K562 (cell line): ENCODE measurements around the gene CAPN12. TPM values are rescaled to one million over a fixed set of nuclear protein-coding genes. Genes with fewer than 3 reads are reported as not detected.

Source experiments
- MAX ChIP-seq: sonication (generic); formaldehyde crosslinking; IDR thresholded peaks from 2 replicates; pipeline ENCODE4 v1.9.0; 2022; ENCODE audit warnings: mild to moderate bottlenecking, missing genetic modification reagents
- PHB ChIP-seq: fragments of 250-450 bp; sonication (Bioruptor Pico); IDR thresholded peaks from 2 replicates; pipeline ENCODE4 v1.5.0; 2021
- RBFOX2 ChIP-seq: fragments of 200-400 bp; formaldehyde crosslinking; IDR thresholded peaks from 2 replicates; pipeline ENCODE4 v1.6.1; 2017; ENCODE audit warnings: low read depth, mild to moderate bottlenecking, low read length, moderate library complexity
- RBM22 ChIP-seq: fragments of 200-400 bp; formaldehyde crosslinking; IDR thresholded peaks from 2 replicates; pipeline ENCODE4 v1.6.1; 2018; ENCODE audit warnings: low read length, low read depth; ENCODE audit not compliant: poor library complexity, severe bottlenecking
- RBM25 ChIP-seq: fragments of 200-400 bp; formaldehyde crosslinking; IDR thresholded peaks from 2 replicates; pipeline ENCODE4 v1.6.1; 2018; ENCODE audit warnings: low read length, low read depth, moderate library complexity; ENCODE audit not compliant: severe bottlenecking
- SIRT6 ChIP-seq: IDR thresholded peaks from one replicate; pipeline ENCODE4 v1.6.1; 2012; ENCODE audit warnings: low read depth, mild to moderate bottlenecking, control low read depth, inconsistent platforms, low read length, moderate library complexity
- SMARCA5 ChIP-seq: fragments of 450-650 bp; IDR thresholded peaks from 2 replicates; pipeline ENCODE4 v1.6.1; 2016
- ZBTB33 ChIP-seq: sonication (generic); formaldehyde crosslinking; IDR thresholded peaks from 2 replicates; pipeline ENCODE4 v1.8.1; 2023; ENCODE audit warnings: mild to moderate bottlenecking, missing genetic modification reagents
- polyA plus RNA-seq, 8 experiments: library from polyadenylated mRNA; depleted of rRNA in 4 of 8; stranded (reverse) in 5 of 8; unstranded in 3 of 8; fragments of >200 nt; fragmentation: Nextera tagmentation in 2 of 8; fragmentation: Illumina TruSeq in 1 of 8; extraction: Ambion mirVana in 2 of 8; extraction: Trizol in 1 of 8; gene quantifications; 2 replicates each; pipeline versions ENCODE4 v1.2.1 to v1.2.3, GENCODE V29; 2011 to 2014; ENCODE audit warnings: inconsistent platforms in 1 of 8, missing spikeins in 1 of 8
- total RNA-seq, 7 experiments: library from RNA; depleted of rRNA in 6 of 7; stranded (reverse); fragments of >200 nt in 6 of 7; fragmentation: Illumina TruSeq in 2 of 7; extraction: Trizol in 2 of 7; gene quantifications; 2 replicates each; pipeline versions ENCODE4 v1.2.1 to v1.2.3, GENCODE V29; 2011 to 2021; ENCODE audit warnings: low replicate concordance in 1 of 7
- TF ChIP-seq, protein P1 (sequence below): fragments of 450-650 bp; formaldehyde crosslinking; IDR thresholded peaks from 2 replicates; pipeline ENCODE4 v1.4.0; 2020; ENCODE audit warnings: mild to moderate bottlenecking

Gene CAPN12
- total and polyA plus RNA-seq, 9 of the 15 experiments (the other 6 are each of a cell fraction or from before 2014, with no cell fraction given): 0.83 to 7.0 (median 1.6) TPM

GRCh38 chr19:38713227-38713649 is 31.0 kb downstream of the CAPN12 start (continued):
- TF ChIP-seq MAX (CRISPR knock-in tag): peak; percentile 33; the same call in 1 of the 2 replicates
- no peak for TF ChIP-seq RBM25
- TF ChIP-seq SMARCA5: no peak
- peak; percentile 92 for TF ChIP-seq ZBTB33 (CRISPR knock-in tag)
- no peak for TF ChIP-seq RBFOX2
- peak; percentile 75 for TF ChIP-seq RBM22
- no peak for TF ChIP-seq SIRT6
- TF ChIP-seq, protein P1, sequence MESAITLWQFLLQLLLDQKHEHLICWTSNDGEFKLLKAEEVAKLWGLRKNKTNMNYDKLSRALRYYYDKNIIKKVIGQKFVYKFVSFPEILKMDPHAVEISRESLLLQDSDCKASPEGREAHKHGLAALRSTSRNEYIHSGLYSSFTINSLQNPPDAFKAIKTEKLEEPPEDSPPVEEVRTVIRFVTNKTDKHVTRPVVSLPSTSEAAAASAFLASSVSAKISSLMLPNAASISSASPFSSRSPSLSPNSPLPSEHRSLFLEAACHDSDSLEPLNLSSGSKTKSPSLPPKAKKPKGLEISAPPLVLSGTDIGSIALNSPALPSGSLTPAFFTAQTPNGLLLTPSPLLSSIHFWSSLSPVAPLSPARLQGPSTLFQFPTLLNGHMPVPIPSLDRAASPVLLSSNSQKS (CRISPR knock-in tag): no peak
- TF ChIP-seq PHB (CRISPR knock-in tag): no peak
